Heart left ventricle (tissue), 13 donors: ENCODE results near the gene ADAM33.

Source experiments
- POLR2A ChIP-seq, 2 donors: fragments of 450-650 bp; IDR thresholded peaks; one replicate each; pipeline ENCODE4 v1.6.1; 2017; ENCODE audit warnings: antibody characterized with exemption in 2 of 2, mild to moderate bottlenecking in 2 of 2, moderate library complexity in 2 of 2
- TF ChIP-seq, protein P1 (sequence below), 12 donors: fragments of 200-600 bp; sonication (generic) in 4 of 12; IDR thresholded peaks; one replicate each; pipeline versions ENCODE4 v1.5.0 to v1.8.0; 2018 to 2022; ENCODE audit warnings: antibody characterized with exemption in 12 of 12, mild to moderate bottlenecking in 5 of 12
- donor health status: ischemic (EF 13 %, LVEDD 7.1; RV severe dilation, severe dysfunction).
- donor health status: DM: no; HTN: yes; CAD: no.
- donor health status: DM: no; HTN: no; CAD: no.
- donor health status: ischemic (EF 25% LVEDD 6.9; RV normal size, moderate dysfunction).
- donor health status: ischemic (EF 25% LVEDD 5.7; RV mildly dilated, moderate dysfunction).
- donor health status: ischemic (EF 35%, LVEDD 5.7; RV mildly dilated, moderate dysfunction).
- donor health status: nonischemic (EF 11% LVEDD 7.7; RV severe dilation, severe dysfunction).
- donor health status: DM: yes; HTN: yes; CAD: no.
- donor health status: PGD.
- donor health status: ischemic (EF 29% LVEDD 5.4; RV normal size, mild dysfunction).
- donor health status: nonischemic (EF 23%, LVEDD 6.1; RV moderate dilation, normal function).

DNA sequence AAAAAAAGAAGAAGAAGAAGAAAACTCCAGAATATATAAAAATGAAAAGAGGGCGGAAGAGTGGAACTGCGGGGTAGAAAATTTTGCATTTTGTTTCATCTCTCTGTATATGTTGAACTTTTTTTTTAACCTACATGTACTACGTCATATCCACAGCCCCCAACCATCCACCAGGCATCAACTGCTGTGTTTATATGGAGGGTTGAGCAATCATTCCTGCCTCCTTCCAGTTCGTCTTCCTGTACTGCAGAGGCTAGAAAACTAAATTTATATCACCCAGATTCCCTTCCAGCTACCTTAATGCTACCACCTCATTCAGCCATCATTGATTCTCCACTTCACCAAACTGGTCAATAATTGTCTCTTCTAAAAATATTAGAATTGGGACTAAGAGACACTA, 40.1 kb upstream of the ADAM33 start:
- TF ChIP-seq, protein P1, sequence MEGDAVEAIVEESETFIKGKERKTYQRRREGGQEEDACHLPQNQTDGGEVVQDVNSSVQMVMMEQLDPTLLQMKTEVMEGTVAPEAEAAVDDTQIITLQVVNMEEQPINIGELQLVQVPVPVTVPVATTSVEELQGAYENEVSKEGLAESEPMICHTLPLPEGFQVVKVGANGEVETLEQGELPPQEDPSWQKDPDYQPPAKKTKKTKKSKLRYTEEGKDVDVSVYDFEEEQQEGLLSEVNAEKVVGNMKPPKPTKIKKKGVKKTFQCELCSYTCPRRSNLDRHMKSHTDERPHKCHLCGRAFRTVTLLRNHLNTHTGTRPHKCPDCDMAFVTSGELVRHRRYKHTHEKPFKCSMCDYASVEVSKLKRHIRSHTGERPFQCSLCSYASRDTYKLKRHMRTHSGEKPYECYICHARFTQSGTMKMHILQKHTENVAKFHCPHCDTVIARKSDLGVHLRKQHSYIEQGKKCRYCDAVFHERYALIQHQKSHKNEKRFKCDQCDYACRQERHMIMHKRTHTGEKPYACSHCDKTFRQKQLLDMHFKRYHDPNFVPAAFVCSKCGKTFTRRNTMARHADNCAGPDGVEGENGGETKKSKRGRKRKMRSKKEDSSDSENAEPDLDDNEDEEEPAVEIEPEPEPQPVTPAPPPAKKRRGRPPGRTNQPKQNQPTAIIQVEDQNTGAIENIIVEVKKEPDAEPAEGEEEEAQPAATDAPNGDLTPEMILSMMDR (IDR thresholded peaks at IDR 0.05): no peak
- no peak for TF ChIP-seq POLR2A (IDR thresholded peaks at IDR 0.05)
